Mesenchymal stem cell (in vitro differentiated cells and primary cell): Measurements from ENCODE around the gene VWA2.

Experiments used
- DNase-seq: peaks from one replicate; pipeline ENCODE4 v3.0.0-alpha.2; 2013
- H2AFZ ChIP-seq: one replicate; pipeline ENCODE4 v1.6.1; 2013; ENCODE audit warnings: low read depth, mild to moderate bottlenecking, control low read depth, inconsistent platforms, low read length, moderate library complexity
- H2AK5ac ChIP-seq: 2 replicates; pipeline ENCODE4 v1.6.1; 2013; ENCODE audit warnings: low read length, moderate library complexity, mild to moderate bottlenecking, inconsistent platforms; ENCODE audit not compliant: severe bottlenecking
- H2BK120ac ChIP-seq: one replicate; pipeline ENCODE4 v1.6.1; 2013; ENCODE audit warnings: low read depth, mild to moderate bottlenecking, inconsistent platforms, low read length, moderate library complexity
- H2BK12ac ChIP-seq, 2 experiments: one replicate each; pipeline ENCODE4 v1.6.1; 2013; ENCODE audit warnings: inconsistent platforms in 2 of 2, low read length in 2 of 2, mild to moderate bottlenecking in 2 of 2, moderate library complexity in 2 of 2, control low read depth in 1 of 2
- H2BK15ac ChIP-seq: one replicate; pipeline ENCODE4 v1.6.1; 2013; ENCODE audit warnings: mild to moderate bottlenecking, low read depth, inconsistent platforms; ENCODE audit not compliant: poor library complexity, severe bottlenecking
- H2BK5ac ChIP-seq: 2 replicates; pipeline ENCODE4 v1.6.1; 2013; ENCODE audit warnings: low read depth, mild to moderate bottlenecking, low read length, control low read depth, inconsistent platforms; ENCODE audit not compliant: poor library complexity, severe bottlenecking
- H3K14ac ChIP-seq, 2 experiments: one replicate each; pipeline ENCODE4 v1.6.1; 2013; ENCODE audit warnings: inconsistent platforms in 2 of 2, low read length in 2 of 2, control low read depth in 1 of 2, mild to moderate bottlenecking in 1 of 2, moderate library complexity in 1 of 2
- H3K18ac ChIP-seq, 2 experiments: one replicate each; pipeline ENCODE4 v1.6.1; 2013; ENCODE audit warnings: inconsistent platforms in 2 of 2, low read length in 2 of 2, control low read depth in 1 of 2, low read depth in 1 of 2, mild to moderate bottlenecking in 1 of 2
- H3K23ac ChIP-seq, 2 experiments: one replicate each; pipeline ENCODE4 v1.6.1; 2013; ENCODE audit warnings: inconsistent platforms in 2 of 2, low read length in 2 of 2, mild to moderate bottlenecking in 2 of 2, moderate library complexity in 2 of 2, control low read depth in 1 of 2
- H3K27ac ChIP-seq: 2 replicates; pipeline ENCODE4 v1.5.1; 2013; ENCODE audit warnings: mild to moderate bottlenecking, moderate library complexity, low read length, control low read depth, inconsistent platforms; ENCODE audit not compliant: poor library complexity, severe bottlenecking
- H3K27me3 ChIP-seq, 2 experiments: 2 replicates each; pipeline versions ENCODE4 v1.6.1 to v1.7.0; 2013; ENCODE audit warnings: low read length in 2 of 2, mild to moderate bottlenecking in 2 of 2, moderate library complexity in 2 of 2, control low read depth in 1 of 2, inconsistent platforms in 1 of 2; ENCODE audit not compliant: control insufficient read depth in 1 of 2, insufficient read depth in 1 of 2
- H3K36me3 ChIP-seq, 2 experiments: 2 replicates each; pipeline versions ENCODE4 v1.6.1 to v1.7.0; 2013; ENCODE audit warnings: low read length in 2 of 2, control low read depth in 1 of 2, inconsistent platforms in 1 of 2, low read depth in 1 of 2, mild to moderate bottlenecking in 1 of 2; ENCODE audit not compliant: insufficient read depth in 2 of 2, control insufficient read depth in 1 of 2
- H3K4ac ChIP-seq, 2 experiments: one replicate each; pipeline ENCODE4 v1.6.1; 2013; ENCODE audit warnings: inconsistent platforms in 2 of 2, low read length in 2 of 2, mild to moderate bottlenecking in 2 of 2, moderate library complexity in 2 of 2, control low read depth in 1 of 2, low read depth in 1 of 2
- H3K4me1 ChIP-seq: 2 replicates; pipeline ENCODE4 v1.6.1; 2013; ENCODE audit warnings: low read depth, low read length, control low read depth; ENCODE audit not compliant: control insufficient read depth, insufficient read depth
- H3K4me2 ChIP-seq: 2 replicates; pipeline ENCODE4 v1.6.1; 2013; ENCODE audit warnings: low read length, mild to moderate bottlenecking, inconsistent platforms; ENCODE audit not compliant: poor library complexity, severe bottlenecking
- H3K4me3 ChIP-seq, 2 experiments: 2 replicates each; pipeline versions ENCODE4 v1.5.1 to v1.7.0; 2013; ENCODE audit warnings: low read length in 2 of 2, mild to moderate bottlenecking in 2 of 2, control low read depth in 1 of 2, low read depth in 1 of 2; ENCODE audit not compliant: insufficient read depth in 1 of 2
- H3K79me1 ChIP-seq: replicated peaks from 2 replicates; pipeline ENCODE4 v1.6.1; 2013; ENCODE audit warnings: mild to moderate bottlenecking, control low read depth, low read length, inconsistent platforms; ENCODE audit not compliant: poor library complexity, severe bottlenecking
- H3K9ac ChIP-seq: 2 replicates; pipeline ENCODE4 v1.7.0; 2013; ENCODE audit warnings: mild to moderate bottlenecking, low read length, moderate library complexity
- H3K9me3 ChIP-seq: 2 replicates; pipeline ENCODE4 v1.7.0; 2013; ENCODE audit warnings: mild to moderate bottlenecking, low read length; ENCODE audit not compliant: control insufficient read depth
- H4K8ac ChIP-seq: one replicate; pipeline ENCODE4 v1.6.1; 2013; ENCODE audit warnings: inconsistent platforms, mild to moderate bottlenecking, low read length, moderate library complexity
- H4K91ac ChIP-seq: one replicate; pipeline ENCODE4 v1.6.1; 2013; ENCODE audit warnings: mild to moderate bottlenecking, low read length, inconsistent platforms
- WGBS: methylation state at CpG from one replicate; pipeline ENCODE4 v1.1.7; 2013; ENCODE audit warnings: mixed read lengths; 5-methylcytosine and 5-hydroxymethylcytosine counted together

The VWA2 gene

GRCh38 chr10:114304571-114305421, 65.7 kb downstream of the VWA2 start:
- H3K27me3 ChIP-seq, result peaks cover 0 to 49% of the 10 kb centered on the region in 2 experiments
- DNase-seq, result no peak
- H3K18ac ChIP-seq, result peak overlapping the region; percentile 90 to 96
- peak overlapping the region; percentile 73 for H3K4me2 ChIP-seq
- no peak overlapping the region for H2BK5ac ChIP-seq
- H3K4me3 ChIP-seq, result peak overlapping the region in 1 of 2 experiments; percentile 47
- peaks cover 0 to 4% of the 10 kb centered on the region in 2 experiments for H3K36me3 ChIP-seq
- no peak overlapping the region for H2AFZ ChIP-seq
- H4K91ac ChIP-seq, result peak overlapping the region; percentile 96
- H2BK12ac ChIP-seq, result peak overlapping the region; percentile 83 to 87
- peak overlapping the region in 1 of 2 experiments; percentile 66 for H3K23ac ChIP-seq
- peak overlapping the region in 1 of 2 experiments; percentile 73 for H3K14ac ChIP-seq
- H4K8ac ChIP-seq, result peak overlapping the region; percentile 70
- no peak overlapping the region for H2AK5ac ChIP-seq
- H3K9ac ChIP-seq, result no peak overlapping the region
- WGBS, result 23% methylated on average over 41 of the region's 41 CpGs
- peak overlapping the region; percentile 60 for H3K27ac ChIP-seq
- no peak overlapping the region for H2BK120ac ChIP-seq
- H3K9me3 ChIP-seq, result no peaks in the 10 kb centered on the region
- no peaks in the 10 kb centered on the region for H3K79me1 ChIP-seq
- peak overlapping the region; percentile 63 for H2BK15ac ChIP-seq
- peak overlapping the region; percentile 12 to 64 for H3K4ac ChIP-seq
- H3K4me1 ChIP-seq, result peaks cover 47% of the 10 kb centered on the region

GRCh38 chr10:114305521-114305925, 66.5 kb downstream of the VWA2 start:
- no peak overlapping the region for H3K4me2 ChIP-seq
- peak overlapping the region in 1 of 2 experiments; percentile 73 for H3K14ac ChIP-seq
- WGBS, result 95% methylated on average over 18 of the region's 18 CpGs
- peaks cover 0 to 1% of the 10 kb centered on the region in 2 experiments for H3K36me3 ChIP-seq
- H2AK5ac ChIP-seq, result no peak overlapping the region
- no peak overlapping the region for H4K91ac ChIP-seq
- no peak overlapping the region for H2BK15ac ChIP-seq
- no peak overlapping the region for H3K23ac ChIP-seq
- H3K27ac ChIP-seq, result no peak overlapping the region
- no peaks in the 10 kb centered on the region for H3K79me1 ChIP-seq
- H3K4me3 ChIP-seq, result no peak overlapping the region
- H2AFZ ChIP-seq, result no peak overlapping the region
- no peak overlapping the region for H2BK5ac ChIP-seq
- no peak overlapping the region for H4K8ac ChIP-seq
- no peak overlapping the region for H2BK120ac ChIP-seq
- H3K9me3 ChIP-seq, result no peaks in the 10 kb centered on the region
- H3K27me3 ChIP-seq, result peaks cover 0 to 48% of the 10 kb centered on the region in 2 experiments
- DNase-seq, result no peak
- no peak overlapping the region for H3K4ac ChIP-seq
- peaks cover 50% of the 10 kb centered on the region for H3K4me1 ChIP-seq
- H3K9ac ChIP-seq, result no peak overlapping the region
- peak overlapping the region in 1 of 2 experiments; percentile 3 for H2BK12ac ChIP-seq
- H3K18ac ChIP-seq, result no peak overlapping the region

GRCh38 chr10:114306116-114306973, 67.3 kb downstream of the VWA2 start:
- Histone ChIP-seq H2AK5ac (peak overlapping the region; percentile 97), H3K4me2 (no peak overlapping the region), H2BK12ac (no peak overlapping the region), H3K36me3 (no peaks in the 10 kb centered on the region), H3K79me1 (no peaks in the 10 kb centered on the region), H3K23ac (no peak overlapping the region), H3K27me3 (peaks cover 0 to 46% of the 10 kb centered on the region in 2 experiments), H2BK120ac (peak overlapping the region; percentile 29), H3K4me3 (no peak overlapping the region), H3K4me1 (peaks cover 50% of the 10 kb centered on the region), H3K4ac (peak overlapping the region in 1 of 2 experiments; percentile 5), H2BK5ac (no peak overlapping the region), H2AFZ (no peak overlapping the region), H4K8ac (no peak overlapping the region), H4K91ac (peak overlapping the region; percentile 74), H3K14ac (no peak overlapping the region), H2BK15ac (no peak overlapping the region), H3K9ac (no peak overlapping the region), H3K27ac (peak overlapping the region; percentile 55), H3K18ac (peak overlapping the region; percentile 8 to 86), H3K9me3 (no peaks in the 10 kb centered on the region)
- WGBS, result 31% methylated on average over 7 of the region's 19 CpGs
- DNase-seq, result peak; percentile 98
